Mammary epithelial cell (primary cell): ENCODE results near the gene OR9K2.
A peak's percentile ranks its signal among the peaks of the same experiment; 100 is the strongest.

Experiments
- EZH2 ChIP-seq: IDR thresholded peaks from 2 replicates; pipeline ENCODE4 v1.6.1; 2012; ENCODE audit warnings: low read length, inconsistent platforms, borderline replicate concordance
- TF ChIP-seq, protein P1 (sequence below), 2 donors: IDR thresholded peaks in 1 of 2; conservative IDR thresholded peaks in 1 of 2; 2 replicates each; pipeline ENCODE4 v1.5.1; 2011 to 2012; ENCODE audit warnings: inconsistent platforms in 2 of 2, low read length in 2 of 2, mild to moderate bottlenecking in 2 of 2, control low read depth in 1 of 2, low read depth in 1 of 2; ENCODE audit not compliant: insufficient read depth in 1 of 2; ENCODE audit errors: extremely low read depth in 1 of 2

- TF ChIP-seq, protein P1, sequence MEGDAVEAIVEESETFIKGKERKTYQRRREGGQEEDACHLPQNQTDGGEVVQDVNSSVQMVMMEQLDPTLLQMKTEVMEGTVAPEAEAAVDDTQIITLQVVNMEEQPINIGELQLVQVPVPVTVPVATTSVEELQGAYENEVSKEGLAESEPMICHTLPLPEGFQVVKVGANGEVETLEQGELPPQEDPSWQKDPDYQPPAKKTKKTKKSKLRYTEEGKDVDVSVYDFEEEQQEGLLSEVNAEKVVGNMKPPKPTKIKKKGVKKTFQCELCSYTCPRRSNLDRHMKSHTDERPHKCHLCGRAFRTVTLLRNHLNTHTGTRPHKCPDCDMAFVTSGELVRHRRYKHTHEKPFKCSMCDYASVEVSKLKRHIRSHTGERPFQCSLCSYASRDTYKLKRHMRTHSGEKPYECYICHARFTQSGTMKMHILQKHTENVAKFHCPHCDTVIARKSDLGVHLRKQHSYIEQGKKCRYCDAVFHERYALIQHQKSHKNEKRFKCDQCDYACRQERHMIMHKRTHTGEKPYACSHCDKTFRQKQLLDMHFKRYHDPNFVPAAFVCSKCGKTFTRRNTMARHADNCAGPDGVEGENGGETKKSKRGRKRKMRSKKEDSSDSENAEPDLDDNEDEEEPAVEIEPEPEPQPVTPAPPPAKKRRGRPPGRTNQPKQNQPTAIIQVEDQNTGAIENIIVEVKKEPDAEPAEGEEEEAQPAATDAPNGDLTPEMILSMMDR (conservative IDR thresholded peaks at IDR 0.05 in 1 of 2, IDR thresholded peaks at IDR 0.05 in 1 of 2; ENCODE audit: extremely low read depth in 1 of 2, insufficient read depth in 1 of 2, low read depth in 1 of 2, low read length in 2 of 2): peak in 1 of 2 donors; percentile 25
- no peak for TF ChIP-seq EZH2
Measured at GRCh38 chr12:55092579-55092978, 33.6 kb upstream of the OR9K2 start.
